Measurements from ENCODE around the gene ECSCR.
"Not testable (repeated sequence)": the region's sequence is repeated elsewhere in the genome, so short reads cannot be mapped to it uniquely, and the experiment has no call there.

DNA sequence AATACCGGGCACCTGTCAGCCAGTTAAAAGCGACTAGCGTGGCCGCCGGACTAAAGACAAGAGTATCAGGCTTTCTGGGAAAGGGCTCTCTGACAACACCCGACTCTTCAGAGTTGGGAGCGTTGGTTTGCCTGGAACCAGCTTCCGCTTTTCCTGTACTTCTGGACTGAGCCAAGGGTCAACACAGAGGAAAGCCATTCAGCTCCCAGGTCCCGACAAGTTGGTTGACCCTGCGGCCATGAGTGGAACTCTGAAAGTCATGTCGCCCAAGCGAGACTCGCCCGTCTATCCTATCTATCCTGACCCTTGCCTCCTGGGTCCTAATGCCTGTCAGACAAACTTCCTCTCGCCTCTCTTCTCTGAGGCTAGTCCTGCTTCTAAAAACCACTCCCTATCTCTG is 41.3 kb upstream of the ECSCR start:
- not testable (repeated sequence) for TF ChIP-seq POLR2A (IDR thresholded peaks at IDR 0.05)
- TF ChIP-seq, protein P1, sequence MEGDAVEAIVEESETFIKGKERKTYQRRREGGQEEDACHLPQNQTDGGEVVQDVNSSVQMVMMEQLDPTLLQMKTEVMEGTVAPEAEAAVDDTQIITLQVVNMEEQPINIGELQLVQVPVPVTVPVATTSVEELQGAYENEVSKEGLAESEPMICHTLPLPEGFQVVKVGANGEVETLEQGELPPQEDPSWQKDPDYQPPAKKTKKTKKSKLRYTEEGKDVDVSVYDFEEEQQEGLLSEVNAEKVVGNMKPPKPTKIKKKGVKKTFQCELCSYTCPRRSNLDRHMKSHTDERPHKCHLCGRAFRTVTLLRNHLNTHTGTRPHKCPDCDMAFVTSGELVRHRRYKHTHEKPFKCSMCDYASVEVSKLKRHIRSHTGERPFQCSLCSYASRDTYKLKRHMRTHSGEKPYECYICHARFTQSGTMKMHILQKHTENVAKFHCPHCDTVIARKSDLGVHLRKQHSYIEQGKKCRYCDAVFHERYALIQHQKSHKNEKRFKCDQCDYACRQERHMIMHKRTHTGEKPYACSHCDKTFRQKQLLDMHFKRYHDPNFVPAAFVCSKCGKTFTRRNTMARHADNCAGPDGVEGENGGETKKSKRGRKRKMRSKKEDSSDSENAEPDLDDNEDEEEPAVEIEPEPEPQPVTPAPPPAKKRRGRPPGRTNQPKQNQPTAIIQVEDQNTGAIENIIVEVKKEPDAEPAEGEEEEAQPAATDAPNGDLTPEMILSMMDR (IDR thresholded peaks at IDR 0.05): not testable (repeated sequence)

All from testis (tissue), 2 donors.